GM12878 (cell line): Measurements from ENCODE around the gene ARHGAP45. TPM values are rescaled to one million over a fixed set of nuclear protein-coding genes. Genes with fewer than 3 reads are reported as not detected.

Experiments
- ATAC-seq: fragments of 200-7000 bp; cut with Tn5 transposase; 3 replicates; pipeline ENCODE4 v1.9.1; 2020; ENCODE audit warnings: mild to moderate bottlenecking, moderate library complexity
- BruUV-seq: library from RNA; stranded (reverse); fragments of 400-500 nt; replicated peaks from 2 replicates; lab custom pipeline; 2021; lab: Mats Ljungman, UMichigan
- CTCF ChIA-PET: fragments of 300-600 bp; sonication (Branson Sonifier 250); formaldehyde crosslinking; extraction: SDS; loops from one replicate; lab custom pipeline; 2021; ENCODE audit warnings: inconsistent platforms; lab: Yijun Ruan, JAX
- POLR2A ChIA-PET: fragments of 350-600 bp; formaldehyde crosslinking; extraction: SDS; loops from one replicate; lab custom pipeline; 2021; ENCODE audit warnings: inconsistent platforms; lab: Charles Lee
- RAD21 ChIA-PET: fragments of 300-600 bp; sonication (Branson Sonifier 250); formaldehyde crosslinking; loops from one replicate; lab custom pipeline; 2023; ENCODE audit warnings: antibody characterized with exemption; ENCODE audit not compliant: unreplicated experiment; lab: Charles Lee
- SMC1A ChIA-PET: fragments of 300-600 bp; sonication (Branson Sonifier 250); formaldehyde crosslinking; loops from one replicate; lab custom pipeline; 2023; ENCODE audit not compliant: unreplicated experiment, uncharacterized antibody; lab: Charles Lee
- DNase-seq: peaks from one replicate; pipeline ENCODE4 v3.0.0-alpha.2; 2011; ENCODE audit warnings: low read depth, low spot score
- FAIRE-seq: peaks from 3 replicates; lab custom pipeline; 2011; peaks lifted over from hg19 to GRCh38; lab: Jason Lieb, UNC
- H2AFZ ChIP-seq: 2 replicates; pipeline ENCODE4 v1.6.0; 2011; ENCODE audit warnings: low read depth, low read length, control low read depth; ENCODE audit not compliant: control insufficient read depth
- H3K27ac ChIP-seq: 2 replicates; pipeline ENCODE4 v1.5.1; 2011; ENCODE audit warnings: control low read depth; ENCODE audit not compliant: control insufficient read depth, insufficient read depth
- H3K27me3 ChIP-seq, 2 experiments: replicated peaks in 1 of 2; 2 replicates each; pipeline versions ENCODE4 v1.6.0 to v1.6.1; 2011; ENCODE audit warnings: low read length in 1 of 2; ENCODE audit not compliant: control insufficient read depth in 2 of 2, insufficient read depth in 2 of 2
- H3K36me3 ChIP-seq, 2 experiments: 2 replicates each; pipeline ENCODE4 v1.5.1; 2011; ENCODE audit warnings: low read length in 1 of 2; ENCODE audit not compliant: control insufficient read depth in 2 of 2, insufficient read depth in 2 of 2
- H3K4me1 ChIP-seq: 2 replicates; pipeline ENCODE4 v1.6.1; 2011; ENCODE audit warnings: mild to moderate bottlenecking, low read length, moderate library complexity, mixed read lengths; ENCODE audit not compliant: control insufficient read depth, insufficient read depth
- H3K4me2 ChIP-seq: 2 replicates; pipeline ENCODE4 v1.6.0; 2011; ENCODE audit warnings: control low read depth; ENCODE audit not compliant: control insufficient read depth, insufficient read depth
- H3K4me3 ChIP-seq: fragments of 200-600 bp; sonication (generic); 2 replicates; pipeline ENCODE4 v1.5.1; 2016
- H3K79me2 ChIP-seq: 2 replicates; pipeline ENCODE4 v1.6.0; 2011; ENCODE audit warnings: low read length; ENCODE audit not compliant: control insufficient read depth, insufficient read depth
- H3K9ac ChIP-seq: 2 replicates; pipeline ENCODE4 v1.8.0; 2011; ENCODE audit warnings: low read length, control low read depth, mixed read lengths; ENCODE audit not compliant: control insufficient read depth, insufficient read depth
- H3K9me3 ChIP-seq: replicated peaks from 3 replicates; pipeline ENCODE4 v1.5.1; 2011; ENCODE audit warnings: mild to moderate bottlenecking, low read length; ENCODE audit not compliant: control insufficient read depth, insufficient read depth
- H4K20me1 ChIP-seq: 2 replicates; pipeline ENCODE4 v1.6.0; 2011; ENCODE audit not compliant: control insufficient read depth, insufficient read depth
- BACH1 ChIP-seq: fragments of 450-650 bp; IDR thresholded peaks from 2 replicates; pipeline ENCODE4 v1.6.1; 2017; ENCODE audit warnings: mild to moderate bottlenecking, borderline replicate concordance
- CBFB ChIP-seq: IDR thresholded peaks from 2 replicates; pipeline ENCODE4 v1.6.1; 2016; ENCODE audit warnings: antibody characterized with exemption, low read depth
- CEBPZ ChIP-seq: fragments of 150-350 bp; IDR thresholded peaks from 2 replicates; pipeline ENCODE4 v1.6.1; 2016; ENCODE audit warnings: low read depth, low read length
- CHD2 ChIP-seq: IDR thresholded peaks from 2 replicates; pipeline ENCODE4 v1.6.1; 2011; ENCODE audit warnings: low read depth, low read length, improper control_type of control experiment, borderline replicate concordance
- ELK1 ChIP-seq: IDR thresholded peaks from 2 replicates; pipeline ENCODE4 v1.6.1; 2012; ENCODE audit warnings: low read depth, low read length, improper control_type of control experiment
- FOS ChIP-seq: IDR thresholded peaks from 3 replicates; pipeline ENCODE4 v1.6.1; 2011; ENCODE audit warnings: borderline replicate concordance; ENCODE audit not compliant: insufficient read length; ENCODE audit errors: extremely low read depth
- GABPA ChIP-seq: IDR thresholded peaks from 2 replicates; pipeline ENCODE4 v1.6.1; 2014; ENCODE audit warnings: antibody characterized with exemption, low read depth, mild to moderate bottlenecking, inconsistent platforms
- MAX ChIP-seq: IDR thresholded peaks from 2 replicates; pipeline ENCODE4 v1.6.1; 2012; ENCODE audit warnings: low read depth, low read length, improper control_type of control experiment
- PKNOX1 ChIP-seq: fragments of 450-650 bp; IDR thresholded peaks from 2 replicates; pipeline ENCODE4 v1.6.1; 2016; ENCODE audit warnings: mild to moderate bottlenecking
- POLR2A ChIP-seq: IDR thresholded peaks from 2 replicates; pipeline ENCODE4 v1.6.1; 2011; ENCODE audit warnings: low read depth, mild to moderate bottlenecking, low read length
- POLR2AphosphoS2 ChIP-seq: IDR thresholded peaks from 2 replicates; pipeline ENCODE4 v1.6.1; 2011; ENCODE audit warnings: low read depth, mild to moderate bottlenecking, low read length, improper control_type of control experiment, moderate library complexity
- RAD51 ChIP-seq: fragments of 450-650 bp; IDR thresholded peaks from 2 replicates; pipeline ENCODE4 v1.6.1; 2016; ENCODE audit warnings: moderate library complexity, mild to moderate bottlenecking, inconsistent platforms
- RUNX3 ChIP-seq: IDR thresholded peaks from 2 replicates; pipeline ENCODE4 v1.6.1; 2012; ENCODE audit warnings: low read length, inconsistent platforms
- SMAD5 ChIP-seq: IDR thresholded peaks from 2 replicates; pipeline ENCODE4 v1.6.1; 2016; ENCODE audit warnings: antibody characterized with exemption, low read depth
- TCF3 ChIP-seq: IDR thresholded peaks from 2 replicates; pipeline ENCODE4 v1.6.1; 2012; ENCODE audit warnings: low read depth, mild to moderate bottlenecking, low read length, borderline replicate concordance; ENCODE audit not compliant: insufficient read depth
- YY1 ChIP-seq: IDR thresholded peaks from 2 replicates; pipeline ENCODE4 v1.6.1; 2011; ENCODE audit warnings: low read depth, mild to moderate bottlenecking, low read length
- ZSCAN29 ChIP-seq: fragments of 450-650 bp; IDR thresholded peaks from 2 replicates; pipeline ENCODE4 v1.6.1; 2017; ENCODE audit warnings: mild to moderate bottlenecking, moderate library complexity
- WGBS: methylation state at CpG from one replicate; pipeline ENCODE4 v1.1.6; 2016; ENCODE audit warnings: low lambda C conversion rate; ENCODE audit not compliant: insufficient replicate concordance, insufficient coverage; ENCODE audit errors: missing lambda C conversion rate; 5-methylcytosine and 5-hydroxymethylcytosine counted together
- in situ Hi-C: fragments of 300-500 bp; cut with MboI; formaldehyde crosslinking; loops from 9 replicates; pipeline ENCODE4 v1.14.3; 2018; ENCODE audit warnings: mixed read lengths
- intact Hi-C: fragments of 100-400 bp; cut with micrococcal nuclease; formaldehyde crosslinking; loops from one replicate; pipeline ENCODE4 v1.14.2; 2022; ENCODE audit not compliant: unreplicated experiment
- polyA plus RNA-seq, 11 experiments: library from polyadenylated mRNA; depleted of rRNA in 4 of 11; unstranded in 6 of 11; stranded (reverse) in 5 of 11; fragments of >200 nt; fragmentation: Nextera tagmentation in 4 of 11; fragmentation: Illumina TruSeq in 1 of 11; extraction: Ambion mirVana in 4 of 11; extraction: Trizol in 1 of 11; gene quantifications; 1 replicate in 1 of 11; 2 replicates in 10 of 11; pipeline versions ENCODE4 v1.2.1 to v1.2.3, GENCODE V29; 2011 to 2016; ENCODE audit warnings: inconsistent platforms in 2 of 11, missing spikeins in 2 of 11, low read depth in 1 of 11
- total RNA-seq, 4 experiments: library from RNA; depleted of rRNA in 3 of 4; stranded (reverse); fragments of >200 nt in 3 of 4; fragmentation: Illumina TruSeq in 1 of 4; extraction: Trizol in 1 of 4; gene quantifications; 2 replicates each; pipeline versions ENCODE4 v1.2.1 to v1.2.3, GENCODE V29; 2013 to 2021

ARHGAP45 gene
- total and polyA plus RNA-seq, 10 of the 15 experiments (the other 5 are each of a cell fraction or from before 2014, with no cell fraction given), result 1.4 to 151 (median 59.9) TPM

GRCh38 chr19:1107661-1108261 is 40.8 kb downstream of the ARHGAP45 start:
- FAIRE-seq, result no peak
- DNase-seq, result no peak
- no peak overlapping the region for H3K9ac ChIP-seq
- RAD21 ChIA-PET, result interaction anchor here (1.3 kb wide), 1 partner anchor 13 kb away, joined by 3 read pairs; no protein-coding TSS in a partner anchor
- no peaks in the 10 kb centered on the region; the same call in 1 of the 2 replicates for H4K20me1 ChIP-seq
- WGBS, result 38% methylated on average over 25 of the region's 25 CpGs
- no peak overlapping the region for H3K27ac ChIP-seq
- ATAC-seq, result no peak
- no peak overlapping the region for H3K4me2 ChIP-seq
- in situ Hi-C loops (loop anchor here (5.0 kb wide), 1 partner anchor 95 kb away; no protein-coding TSS in a partner anchor), intact Hi-C loops (no loop called here)
- no TSS peak for BruUV-seq
- POLR2A ChIA-PET, result no interaction called here
- H3K36me3 ChIP-seq, result peaks cover 0 to 17% of the 10 kb centered on the region in 2 experiments; a peak in 2 of 4 replicates
- no peak overlapping the region for H3K4me3 ChIP-seq
- H2AFZ ChIP-seq, result no peak overlapping the region
- H3K4me1 ChIP-seq, result peaks cover 10% of the 10 kb centered on the region
- SMC1A ChIA-PET, result no interaction called here
- no peaks in the 10 kb centered on the region for H3K27me3 ChIP-seq
- CTCF ChIA-PET, result interaction anchor here (1.5 kb wide), 1 partner anchor 86 kb away, joined by 6 read pairs; no protein-coding TSS in a partner anchor
- peaks cover 9% of the 10 kb centered on the region for H3K79me2 ChIP-seq
- no peaks in the 10 kb centered on the region for H3K9me3 ChIP-seq
- TF ChIP-seq RUNX3 (peak; percentile 27), CHD2 (no peak), ELK1 (no peak), CBFB (peak; percentile 50; the same call in 1 of the 2 replicates), PKNOX1 (no peak), FOS (no peak), GABPA (no peak), YY1 (no peak), BACH1 (peak; percentile 74), CEBPZ (no peak), POLR2AphosphoS2 (peak; percentile 40; the same call in 1 of the 2 replicates), ZSCAN29 (no peak), SMAD5 (no peak), TCF3 (no peak), RAD51 (no peak), POLR2A (peak; percentile 52), MAX (no peak)
